ENCODE results near the gene MTG1. TPM values are rescaled to one million over a fixed set of nuclear protein-coding genes. Genes with fewer than 3 reads are reported as not detected.
"Not testable (repeated sequence)": the region's sequence is repeated elsewhere in the genome, so short reads cannot be mapped to it uniquely, and the experiment has no call there.

Gene MTG1
- total and polyA plus RNA-seq, 8 donors = 17.2 to 62.9 (median 23.1) TPM

DNA sequence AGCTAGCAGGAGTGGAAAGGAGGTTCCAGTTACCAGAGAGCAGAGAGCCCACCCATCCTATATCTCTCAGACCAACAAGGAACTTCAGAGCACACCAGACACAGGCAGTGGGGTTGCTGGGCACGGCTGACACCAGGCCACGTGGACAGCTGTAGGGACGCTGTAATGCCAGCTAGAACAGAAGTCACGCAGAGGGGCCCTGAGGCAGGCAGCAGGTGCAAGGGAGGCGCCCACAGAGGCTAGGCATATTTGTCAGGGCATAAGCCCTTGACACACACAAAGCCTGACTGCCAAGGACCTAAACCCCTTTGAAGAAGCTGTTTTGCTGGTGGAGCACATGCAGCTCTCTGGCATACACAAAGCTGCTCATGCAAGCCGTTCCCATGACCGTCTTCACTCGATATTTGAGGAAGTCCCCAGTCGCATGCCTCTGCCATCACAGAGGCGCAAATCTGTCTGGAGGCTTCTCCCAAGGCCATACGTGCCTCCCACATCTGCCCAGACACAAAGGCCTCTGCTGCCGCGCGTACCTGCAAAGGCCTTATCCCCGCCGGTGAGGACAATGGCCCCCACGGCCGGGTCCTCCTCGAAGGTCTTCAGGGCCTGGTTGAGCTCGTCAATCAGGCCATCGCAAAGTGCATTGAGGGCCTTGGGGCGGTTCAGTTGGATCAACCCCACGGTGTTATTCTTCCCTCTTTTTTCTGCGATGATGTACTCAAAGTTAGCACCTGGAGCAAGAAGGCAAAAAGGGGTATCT is 23.7 kb upstream of the MTG1 start:
- Histone ChIP-seq H3K27ac (no peak overlapping the region), H3K36me3 (peaks cover 6 to 47% (median 25%) of the 10 kb centered on the region in 3 donors), H3K9me3 (no peaks in the 10 kb centered on the region), H3K27me3 (no peaks in the 10 kb centered on the region), H3K4me3 (no peak overlapping the region), H3K4me1 (peaks cover 0 to 7% (median 0%) of the 10 kb centered on the region in 3 donors)
- intact Hi-C loops (cut with DNase I) = no loop called here
- ATAC-seq (no peak), DNase-seq (peak in 1 of 6 donors; percentile 24), FAIRE-seq (no peak)
- WGBS, 2 donors = 84 to 93% methylated on average over 24 of the region's 24 CpGs
- no peak for TF ChIP-seq CTCF (IDR thresholded peaks at IDR 0.05)

- Histone ChIP-seq H3K9me3 (no peaks in the 10 kb centered on the region), H3K4me3 (peak overlapping the region in 3 of 4 donors; percentile 36 to 72 (median 69)), H3K36me3 (peaks cover 0 to 27% (median 9%) of the 10 kb centered on the region in 3 donors), H3K27me3 (no peaks in the 10 kb centered on the region), H3K27ac (no peak overlapping the region), H3K4me1 (peaks cover 0 to 7% (median 0%) of the 10 kb centered on the region in 3 donors)
- FAIRE-seq (no peak), ATAC-seq (peak in 3 of 4 donors; percentile 10 to 11 (median 11)), DNase-seq (peak in 5 of 6 donors; percentile 21 to 87 (median 68))
- 10 to 12% methylated on average over 18 to 20 of the region's 20 CpGs for WGBS, 2 donors
- intact Hi-C loops (cut with DNase I) = no loop called here
- no peak for TF ChIP-seq CTCF (IDR thresholded peaks at IDR 0.05)
Observed at GRCh38 chr10:133372507-133372906, 21.4 kb upstream of the MTG1 start.

DNA sequence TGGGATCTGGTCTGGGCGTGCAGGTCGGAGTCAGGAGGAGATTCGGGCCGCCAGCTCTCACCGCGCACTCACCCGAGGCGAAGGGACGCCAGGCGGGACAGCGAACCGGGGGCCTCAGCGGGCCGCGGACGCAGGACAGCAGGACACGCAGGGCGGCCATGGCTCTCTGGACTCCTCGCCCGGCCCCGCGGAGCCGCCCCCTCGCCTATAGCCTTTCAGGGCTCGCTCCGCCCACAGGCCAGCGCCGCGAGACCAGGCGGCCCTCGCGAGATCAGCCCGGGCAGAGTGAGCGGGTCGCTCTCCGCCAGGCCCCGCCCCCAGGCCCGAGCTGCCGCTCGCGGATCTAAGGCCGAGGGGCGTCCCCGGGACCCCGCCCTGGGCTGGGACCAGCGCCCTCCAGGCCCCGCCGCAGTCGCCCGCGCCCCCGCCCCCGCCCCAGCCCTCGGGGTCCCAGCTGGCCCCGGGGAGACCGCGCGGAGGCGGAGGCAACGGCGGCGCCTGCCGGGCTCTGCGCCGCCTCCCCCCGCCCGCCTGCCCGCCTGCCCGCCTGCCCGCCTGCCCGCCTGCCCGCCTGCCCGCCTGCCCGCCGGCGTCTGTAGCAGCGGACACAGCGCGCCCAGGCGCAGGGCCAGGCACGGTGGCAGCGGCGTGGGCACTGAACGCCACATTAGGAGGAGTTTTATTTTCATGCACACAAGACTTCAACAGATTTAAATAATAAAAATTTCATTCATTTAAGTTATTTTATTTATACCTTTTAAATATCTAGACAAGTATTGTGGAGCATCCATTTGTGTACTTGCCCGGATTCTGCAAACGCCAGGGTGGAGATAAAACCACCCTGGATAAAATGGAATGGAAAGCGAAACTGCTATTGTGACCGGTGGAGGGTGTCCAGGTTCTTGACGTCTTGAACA is 20.5 kb upstream of the MTG1 start, which contains the start of gene ECHS1:
ECHS1 (minus strand) TSS at position 181 of the 917 bp plus-strand sequence; CDS start at position 160, 21 bp downstream.
- Histone ChIP-seq H3K27me3 (no peaks in the 10 kb centered on the region), H3K9me3 (no peaks in the 10 kb centered on the region), H3K27ac (peak within 1 kb of the TSS; percentile 61 to 87 (median 72)), H3K4me1 (peaks cover 0 to 10% (median 0%) of the 10 kb centered on the region in 3 donors), H3K4me3 (peak within 1 kb of the TSS; percentile 36 to 72 (median 58)), H3K36me3 (peaks cover 0 to 22% (median 9%) of the 10 kb centered on the region in 3 donors)
- WGBS, 2 donors = 0 to 1% methylated on average over 51 to 89 of the region's 89 CpGs
- FAIRE-seq (peak; percentile 43), ATAC-seq (peak; percentile 97 to 99 (median 98)), DNase-seq (peak; percentile 94 to 99 (median 97))
- intact Hi-C loops (cut with DNase I) = no loop called here
- no peak for TF ChIP-seq CTCF (IDR thresholded peaks at IDR 0.05)

DNA sequence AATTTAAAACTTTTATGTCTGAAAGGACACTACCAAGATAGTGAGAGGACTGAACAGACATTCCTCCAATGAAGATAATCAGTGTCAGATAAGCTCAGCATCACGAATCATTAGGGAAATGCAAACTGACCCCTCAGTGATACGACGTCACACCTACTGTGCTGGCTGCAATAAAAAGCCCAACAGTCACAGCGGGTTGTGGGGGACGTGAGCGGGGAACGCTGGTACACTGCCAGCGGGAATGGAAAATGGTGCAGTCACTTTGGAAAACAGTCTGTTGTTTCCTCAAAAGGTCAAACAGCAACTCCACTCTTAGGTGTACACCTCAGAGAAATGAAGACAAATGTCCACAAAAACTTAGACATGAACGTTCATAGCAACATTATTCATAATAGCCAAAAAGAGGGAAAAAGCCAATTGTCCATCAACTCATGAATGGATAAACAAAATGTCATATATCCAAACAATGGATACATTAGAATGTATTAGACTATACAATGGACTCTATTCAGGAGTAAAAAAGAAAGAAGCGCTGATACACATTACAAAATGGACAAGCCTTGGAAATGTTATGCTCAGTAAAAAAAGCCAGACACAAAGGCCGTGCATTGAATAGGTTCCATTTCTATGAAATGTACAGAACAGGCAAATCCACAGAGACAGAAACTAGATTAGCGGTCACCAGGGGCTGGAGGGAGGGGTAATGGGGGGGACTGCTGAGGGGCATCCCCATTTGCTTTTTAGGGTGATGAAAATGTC is 18.4 kb upstream of the MTG1 start:
- DNase-seq = no peak
- WGBS, 2 donors = 76 to 82% methylated on average over 12 of the region's 12 CpGs
- intact Hi-C loops (cut with DNase I) = no loop called here
- no peak for TF ChIP-seq CTCF (IDR thresholded peaks at IDR 0.05)
- no peak for ATAC-seq
- no peaks in the 10 kb centered on the region for H3K9me3 ChIP-seq
- H3K27me3 ChIP-seq = no peaks in the 10 kb centered on the region
- H3K27ac ChIP-seq = no peak overlapping the region
- no peak overlapping the region for H3K4me3 ChIP-seq
- peaks cover 0 to 10% (median 0%) of the 10 kb centered on the region in 3 donors for H3K4me1 ChIP-seq
- no peak for FAIRE-seq
- H3K36me3 ChIP-seq = peaks cover 0 to 1% (median 0%) of the 10 kb centered on the region in 3 donors

- DNase-seq; H3K4me3 ChIP-seq; H3K9me3 ChIP-seq; intact Hi-C loops (cut with DNase I); H3K36me3 ChIP-seq; FAIRE-seq; ATAC-seq; H3K27me3 ChIP-seq; H3K4me1 ChIP-seq; H3K27ac ChIP-seq: not testable (repeated sequence)
- WGBS, 2 donors = 75 to 92% methylated on average over 5 of the region's 5 CpGs
Observed at GRCh38 chr10:133376183-133376582, 17.8 kb upstream of the MTG1 start.

Measured in pancreas (tissue), 10 donors.